HL-60/S4 (cell line): Measurements from ENCODE around the gene TBCEL.
"Not testable (repeated sequence)": the region's sequence is repeated elsewhere in the genome, so short reads cannot be mapped to it uniquely, and the experiment has no call there.

Experiments
- in situ Hi-C: fragments of 300-500 bp; cut with MboI; formaldehyde crosslinking; loops from 2 replicates; pipeline ENCODE4 v1.14.3; 2022; ENCODE audit warnings: low sequenced_read_pairs

The TBCEL gene, protein sequence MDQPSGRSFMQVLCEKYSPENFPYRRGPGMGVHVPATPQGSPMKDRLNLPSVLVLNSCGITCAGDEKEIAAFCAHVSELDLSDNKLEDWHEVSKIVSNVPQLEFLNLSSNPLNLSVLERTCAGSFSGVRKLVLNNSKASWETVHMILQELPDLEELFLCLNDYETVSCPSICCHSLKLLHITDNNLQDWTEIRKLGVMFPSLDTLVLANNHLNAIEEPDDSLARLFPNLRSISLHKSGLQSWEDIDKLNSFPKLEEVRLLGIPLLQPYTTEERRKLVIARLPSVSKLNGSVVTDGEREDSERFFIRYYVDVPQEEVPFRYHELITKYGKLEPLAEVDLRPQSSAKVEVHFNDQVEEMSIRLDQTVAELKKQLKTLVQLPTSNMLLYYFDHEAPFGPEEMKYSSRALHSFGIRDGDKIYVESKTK

DNA sequence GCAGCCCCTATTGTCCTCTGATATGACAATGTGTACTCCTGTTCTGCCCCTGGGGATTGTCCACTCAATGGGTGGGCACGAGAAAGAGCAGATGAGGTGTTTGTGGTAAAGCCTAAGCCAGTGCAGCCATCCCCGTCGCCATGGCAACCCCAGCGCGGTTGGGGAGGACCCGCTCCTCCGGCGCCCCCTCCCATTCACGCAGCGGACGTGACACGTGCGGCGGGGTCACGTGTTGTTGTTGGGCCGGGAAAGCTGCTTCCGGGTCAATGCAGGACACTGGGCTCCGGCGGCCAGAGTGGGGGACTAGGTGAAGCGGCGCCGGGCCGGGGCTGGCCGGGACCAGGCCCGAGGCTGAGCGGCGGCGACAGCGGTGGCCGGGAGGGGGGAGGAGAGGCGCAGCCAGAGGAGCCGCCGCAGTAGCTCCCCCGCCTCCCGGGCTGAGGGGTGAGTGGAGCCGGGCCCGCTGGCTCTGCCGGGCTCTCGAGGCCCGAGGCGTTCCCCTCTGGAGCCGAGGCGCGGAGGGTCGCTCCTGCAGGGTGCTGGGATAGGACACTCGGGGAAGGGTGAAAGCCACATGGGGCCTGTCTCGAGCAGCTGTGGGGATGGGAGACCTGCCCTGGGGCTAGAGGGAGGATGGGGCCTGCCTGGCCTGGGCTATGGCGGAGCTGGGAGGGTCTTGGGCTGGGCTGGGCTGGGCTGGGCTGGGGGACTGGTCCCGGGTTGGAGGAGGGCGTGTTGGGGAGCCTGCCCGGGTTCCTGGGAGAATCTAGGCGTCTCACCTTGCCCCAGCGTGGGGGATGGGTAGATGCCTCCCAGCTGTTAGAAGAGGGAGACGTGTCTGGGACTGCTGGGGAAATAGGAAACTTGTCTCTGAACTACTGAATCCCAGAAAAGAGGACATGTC lies at the start of gene TBCEL:
Gene TBCEL (plus strand): TSS at position 255 of the 904 bp plus-strand sequence. CDS start 21,589 bp downstream, outside the sequence.
- in situ Hi-C loops: no loop called here

- in situ Hi-C loops: loop anchor here (25.0 kb wide), 1 partner anchor 462 kb away; the partner anchor contains the start of gene GRIK4
Measured at GRCh38 chr11:120974466-120974865, 49.4 kb upstream of the TBCEL start.

DNA sequence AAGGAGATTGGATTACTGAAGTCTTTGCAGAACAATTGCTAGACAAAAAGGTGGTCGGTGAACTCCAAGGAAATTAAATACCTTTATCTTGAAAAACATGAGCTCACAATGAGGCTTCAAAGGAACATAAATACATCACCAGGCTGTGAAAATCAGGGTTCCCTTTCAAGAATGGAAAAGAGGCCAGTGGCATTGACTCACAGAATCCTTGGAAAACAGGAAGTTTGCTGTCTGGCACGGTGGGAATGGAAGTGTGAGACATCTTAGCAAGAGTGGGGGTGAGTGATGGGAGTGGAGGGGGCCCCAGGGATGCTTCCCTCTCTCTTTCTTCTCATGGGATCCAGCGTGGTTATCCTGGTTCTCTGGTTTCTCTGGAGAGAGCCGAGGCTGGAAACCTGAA lies 48.9 kb upstream of the TBCEL start:
- in situ Hi-C loops: loop anchor here (25.0 kb wide), 1 partner anchor 463 kb away; the partner anchor contains the start of gene GRIK4

DNA sequence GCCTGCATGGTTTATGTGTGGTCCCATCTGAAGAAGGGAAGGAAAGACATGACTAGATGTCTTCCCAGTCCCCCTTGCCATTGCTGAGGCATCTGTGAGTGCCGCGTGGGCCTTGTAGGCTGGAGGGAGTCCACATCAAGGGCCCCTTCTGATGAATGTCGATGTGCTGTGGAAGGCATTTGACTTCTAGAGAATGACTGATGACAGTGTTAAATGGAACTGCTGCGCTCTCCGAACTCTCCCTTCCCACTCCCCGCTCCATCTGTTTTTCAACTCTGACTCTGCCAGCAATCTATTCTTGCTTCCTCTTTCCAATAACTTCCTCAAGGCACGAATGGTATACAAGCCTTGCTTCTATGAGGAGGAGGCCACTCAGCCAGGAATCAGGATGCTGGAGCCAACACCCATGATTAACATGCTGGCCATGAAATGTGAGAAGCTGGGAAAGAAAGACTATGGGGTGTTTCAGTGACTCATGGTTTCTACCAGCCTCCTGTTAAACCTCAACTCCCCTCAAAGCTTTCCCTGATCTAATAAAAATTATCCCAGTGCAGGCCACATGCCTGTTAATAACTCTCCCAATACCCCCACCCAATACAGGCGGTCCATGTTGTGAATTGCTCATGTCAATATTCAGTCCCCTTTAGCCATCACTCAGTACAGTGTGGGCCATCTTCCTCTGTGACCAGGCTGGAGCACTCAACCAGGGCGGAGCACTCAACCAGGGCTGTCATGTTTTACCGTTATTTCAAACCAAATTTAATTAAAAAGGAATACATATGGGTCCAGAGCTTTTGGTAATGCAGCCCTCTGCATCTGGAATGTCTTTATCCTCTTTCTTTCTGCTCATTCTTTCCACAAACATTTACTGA lies 46.4 kb upstream of the TBCEL start:
- in situ Hi-C loops: no loop called here

DNA sequence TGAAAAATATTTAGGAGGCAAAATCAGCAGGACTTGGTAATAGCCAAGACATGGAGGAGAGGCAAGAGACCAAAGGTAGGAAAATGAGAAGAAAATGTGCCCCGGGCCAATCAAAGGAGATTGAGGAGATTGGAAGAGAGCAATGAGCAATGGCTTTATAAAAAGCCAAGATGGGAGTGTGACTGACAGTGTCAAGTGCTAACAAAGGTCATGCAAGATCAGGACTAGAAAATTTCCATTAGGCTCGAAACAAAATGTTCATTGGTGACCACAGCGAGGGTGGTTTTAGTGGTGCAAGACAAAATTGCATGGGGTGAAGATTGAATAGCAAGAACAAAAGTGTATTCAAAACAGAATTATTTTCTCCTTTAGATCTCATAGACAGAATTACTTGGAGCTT lies 45.2 kb upstream of the TBCEL start:
- in situ Hi-C loops: no loop called here

DNA sequence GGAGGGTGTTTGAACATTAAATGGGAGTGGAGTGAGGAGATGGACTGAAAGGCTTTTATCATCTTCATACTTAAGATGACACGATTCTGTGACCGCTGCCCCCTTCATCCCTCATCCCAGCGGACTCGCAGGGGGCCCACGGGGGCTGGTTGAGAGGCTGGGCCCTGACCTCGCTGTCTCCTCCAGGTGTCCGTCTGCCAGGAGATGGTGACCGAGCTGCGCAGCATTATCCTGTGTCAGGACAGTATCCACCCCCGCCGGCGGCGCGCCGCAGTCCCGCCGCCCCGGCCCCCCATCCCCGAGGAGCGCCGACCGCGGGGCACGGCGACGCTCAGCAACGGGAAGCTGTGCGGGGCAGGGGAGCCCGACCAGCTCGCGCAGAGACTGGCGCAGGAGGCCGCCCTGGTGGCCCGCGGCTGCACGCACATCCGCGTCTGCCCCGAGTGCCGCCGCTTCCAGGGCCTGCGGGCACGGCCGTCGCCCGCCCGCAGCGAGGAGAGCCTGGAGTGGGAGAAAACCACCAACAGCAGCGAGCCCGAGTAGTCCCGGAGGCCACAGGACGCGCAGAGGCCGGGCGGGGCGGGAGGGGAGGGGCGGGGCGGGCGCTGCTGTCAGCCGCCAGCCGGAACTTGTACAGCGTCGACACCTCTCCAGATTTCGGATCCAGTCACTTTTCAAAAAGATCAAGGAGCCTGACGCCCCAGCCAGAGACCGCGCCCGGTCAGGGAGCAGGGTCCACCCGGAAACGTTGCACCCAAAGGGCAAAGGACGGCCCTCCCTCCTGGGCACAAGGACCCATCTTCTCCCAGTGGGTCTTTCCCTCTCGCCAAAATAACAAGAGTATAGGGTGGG lies 38.0 kb upstream of the TBCEL start:
- in situ Hi-C loops: no loop called here

GRCh38 chr11:120988603-120989002 lies 35.3 kb upstream of the TBCEL start:
- in situ Hi-C loops: no loop called here

DNA sequence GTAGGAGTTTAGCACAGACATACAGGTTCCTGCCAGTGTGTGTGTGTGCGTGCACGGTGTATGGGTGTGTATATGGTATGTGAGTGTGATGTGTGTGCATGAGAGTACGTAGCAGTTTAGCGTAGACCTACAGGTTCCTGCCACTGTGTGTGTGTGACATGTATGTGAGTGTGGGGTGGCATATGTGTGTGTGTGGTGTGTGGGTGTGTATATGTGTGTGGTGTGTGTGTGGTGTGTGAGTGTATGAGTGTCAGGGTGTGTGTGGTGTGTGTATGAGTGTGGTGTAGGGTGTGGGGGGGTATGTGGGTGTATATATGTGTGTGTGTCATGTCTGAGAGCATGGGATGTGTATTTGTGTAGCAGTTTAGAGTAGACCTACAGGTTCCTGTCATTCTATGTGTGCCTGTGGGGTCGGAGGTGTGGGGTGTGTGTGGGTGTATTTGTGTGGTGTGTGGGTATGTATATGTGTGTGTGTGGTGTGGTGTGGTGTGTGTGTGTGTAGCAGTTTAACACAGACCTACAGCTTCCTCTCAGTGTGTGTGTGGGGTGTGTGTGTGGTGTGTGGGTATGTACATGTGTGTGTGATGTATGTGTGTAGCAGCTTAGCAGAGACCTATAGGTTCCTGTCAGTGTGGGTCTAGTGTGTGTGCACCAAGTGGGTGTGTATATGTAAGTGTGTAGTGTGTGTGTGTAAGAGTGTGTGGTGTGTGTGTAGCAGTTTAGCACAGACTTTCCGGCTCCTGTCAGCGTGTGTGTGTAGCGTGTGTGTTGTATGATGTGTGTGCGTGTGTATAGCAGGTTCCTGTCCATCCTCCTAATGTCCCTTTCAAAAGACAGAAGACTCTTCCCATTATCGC lies 31.8 kb upstream of the TBCEL start:
- in situ Hi-C loops: no loop called here

GRCh38 chr11:120994091-120994859 lies 29.6 kb upstream of the TBCEL start:
- in situ Hi-C loops: no loop called here

DNA sequence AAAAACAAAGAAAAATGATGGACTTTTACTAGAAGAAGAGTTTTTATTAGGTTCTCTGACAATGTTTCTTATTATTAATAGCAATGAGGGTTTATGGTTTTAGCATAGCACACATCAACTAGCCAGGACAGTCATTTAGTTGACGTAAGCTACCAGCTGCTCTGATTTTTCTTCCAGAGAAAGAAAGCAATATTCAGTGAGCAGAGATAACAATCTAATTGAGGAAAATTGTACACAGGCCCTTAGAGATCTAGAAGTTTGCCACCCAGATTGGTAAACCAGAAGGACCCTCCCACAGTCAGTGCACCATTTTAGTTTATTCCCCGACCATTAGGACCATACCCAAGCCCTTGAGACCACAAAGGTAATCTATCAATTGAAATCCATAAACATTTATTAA lies 28.7 kb upstream of the TBCEL start:
- in situ Hi-C loops: no loop called here

- in situ Hi-C loops: no loop called here
Measured at GRCh38 chr11:120996973-120997372, 26.9 kb upstream of the TBCEL start.

DNA sequence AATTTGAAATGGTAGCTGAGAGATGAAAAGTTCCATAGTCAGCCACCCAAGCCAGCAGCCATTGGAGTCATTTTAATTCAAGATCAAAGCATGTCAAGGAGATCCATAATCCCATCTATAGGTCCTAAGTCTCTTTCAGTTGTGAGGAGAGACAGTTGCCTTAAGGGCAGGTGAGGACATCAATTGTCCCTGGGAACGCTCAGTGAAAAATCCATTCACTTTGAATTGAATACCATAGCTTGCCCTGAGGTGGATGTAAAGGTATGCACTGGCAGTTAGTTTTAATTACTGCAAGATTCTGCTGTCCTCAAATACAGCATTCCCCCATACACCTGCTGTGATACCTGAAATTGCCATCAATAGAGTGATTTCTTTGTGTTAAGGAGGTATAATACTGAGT lies 25.3 kb upstream of the TBCEL start:
- in situ Hi-C loops: no loop called here

DNA sequence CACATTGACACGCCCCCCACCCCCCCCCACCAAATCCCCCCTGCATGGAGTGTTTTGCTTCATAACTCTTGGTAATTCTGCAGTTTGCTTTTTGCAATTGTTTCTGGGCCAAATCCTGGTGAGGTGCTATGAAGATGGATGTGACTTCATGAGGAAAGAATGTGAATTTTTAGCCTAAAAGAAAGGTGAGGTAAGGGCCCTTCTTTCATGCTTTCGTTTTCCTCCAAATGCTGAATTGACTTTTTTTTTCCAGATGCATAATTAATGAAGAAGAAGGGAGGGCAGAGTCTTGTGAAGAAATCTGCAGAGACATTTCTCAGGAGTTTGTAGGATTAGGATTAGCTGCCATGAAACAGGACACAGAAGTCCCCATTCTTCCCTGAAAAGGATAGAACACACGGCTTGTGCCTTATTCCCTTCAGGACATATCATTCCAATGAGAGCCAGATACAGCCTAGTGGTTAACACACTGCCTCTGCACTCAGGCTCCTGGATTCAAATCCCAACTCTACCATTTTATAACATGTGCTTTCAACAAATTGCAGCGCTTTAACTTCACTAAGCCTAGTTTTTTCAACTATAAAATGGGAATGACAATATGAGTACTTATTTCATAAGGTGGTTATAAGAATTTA lies 19.6 kb upstream of the TBCEL start:
- in situ Hi-C loops: no loop called here

- in situ Hi-C loops: no loop called here
Measured at GRCh38 chr11:121006922-121007321, 17.0 kb upstream of the TBCEL start.

DNA sequence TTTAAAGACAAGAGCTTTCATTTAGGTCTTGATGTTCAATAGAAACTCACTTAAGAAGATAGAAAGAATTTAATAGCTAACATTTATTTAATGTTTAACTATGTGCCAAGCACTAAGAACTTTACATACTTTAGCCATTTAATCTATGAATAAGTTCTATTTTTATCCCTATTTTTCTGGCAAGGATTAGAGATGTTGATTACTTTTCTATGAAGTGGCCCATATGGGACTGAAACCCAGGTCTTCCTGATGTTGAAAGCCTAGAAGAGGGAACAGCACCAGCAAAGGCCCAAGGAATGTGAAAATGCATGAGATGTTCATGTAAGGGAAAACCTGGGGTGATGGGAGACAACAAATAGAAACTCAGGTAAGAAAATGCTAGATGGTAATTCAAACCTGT lies 15.4 kb upstream of the TBCEL start:
- in situ Hi-C loops: no loop called here

- in situ Hi-C loops: no loop called here
Measured at GRCh38 chr11:121012091-121012490, 11.8 kb upstream of the TBCEL start.

GRCh38 chr11:121018746-121019145 lies 5.2 kb upstream of the TBCEL start:
- in situ Hi-C loops: no loop called here

DNA sequence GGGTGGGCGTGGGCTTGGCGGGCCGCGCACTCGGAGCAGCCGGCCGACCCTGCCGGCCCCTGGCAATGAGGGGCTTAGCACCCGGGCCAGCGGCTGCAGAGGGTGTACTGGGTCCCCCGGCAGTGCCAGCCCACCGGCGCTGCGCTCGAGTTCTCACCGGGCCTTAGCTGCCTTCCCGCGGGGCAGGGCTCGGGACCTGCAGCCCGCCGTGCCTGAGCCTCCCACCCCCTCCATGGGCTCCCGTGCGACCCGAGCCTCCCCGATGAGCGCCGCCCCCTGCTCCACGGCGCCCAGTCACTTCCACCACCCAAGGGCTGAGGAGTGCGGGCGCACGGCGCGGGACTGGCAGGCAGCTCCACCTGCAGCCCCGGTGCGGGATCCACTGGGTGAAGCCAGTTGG lies 2.2 kb upstream of the TBCEL start:
- in situ Hi-C loops: not testable (repeated sequence)
